Inflammatory macrophage (primary cell): Measurements from ENCODE around the gene RAD50.
"Not testable (repeated sequence)": the region's sequence is repeated elsewhere in the genome, so short reads cannot be mapped to it uniquely, and the experiment has no call there.

Source experiments
- DNase-seq, 2 donors: peaks; one replicate each; pipeline ENCODE4 v3.0.0-alpha.2; 2020 to 2022
- total RNA-seq, 18 experiments: gene quantifications; one replicate each; lab custom pipeline; 2026; ENCODE audit warnings: mixed read lengths in 6 of 18, inconsistent platforms in 2 of 18; lab: John Stamatoyannopoulos, UW

The RAD50 gene
- 1.2 to 8.0 (median 4.6) reads per million in 18 experiments for total RNA-seq

GRCh38 chr5:132556763-132557477, at the start of gene RAD50:
TSS of gene RAD50 (plus strand) at chr5:132556977. CDS start at chr5:132557325, 348 bp downstream.
- peak; percentile 87 to 91 for DNase-seq

GRCh38 chr5:132510076-132510475, 46.7 kb upstream of the RAD50 start:
- DNase-seq: no peak

- not testable (repeated sequence) for DNase-seq
Measured at GRCh38 chr5:132513618-132514336, 43.0 kb upstream of the RAD50 start.

- not testable (repeated sequence) for DNase-seq
Measured at GRCh38 chr5:132522067-132522466, 34.7 kb upstream of the RAD50 start.

GRCh38 chr5:132524877-132525276, 31.9 kb upstream of the RAD50 start:
- DNase-seq: peak in 1 of 2 donors; percentile 2

- no peak for DNase-seq
Measured at GRCh38 chr5:132525299-132525724, 31.5 kb upstream of the RAD50 start.

- DNase-seq: peak; percentile 61 to 69
Measured at GRCh38 chr5:132526290-132526973, 30.3 kb upstream of the RAD50 start.

- DNase-seq: no peak
Measured at GRCh38 chr5:132526974-132527564, 29.7 kb upstream of the RAD50 start.

GRCh38 chr5:132528021-132528420, 28.8 kb upstream of the RAD50 start:
- no peak for DNase-seq

GRCh38 chr5:132528866-132529634, 27.7 kb upstream of the RAD50 start:
- DNase-seq: no peak

- DNase-seq: no peak
Measured at GRCh38 chr5:132530946-132531345, 25.8 kb upstream of the RAD50 start.

GRCh38 chr5:132539716-132540115, 17.1 kb upstream of the RAD50 start:
- no peak for DNase-seq

- no peak for DNase-seq
Measured at GRCh38 chr5:132540149-132540548, 16.6 kb upstream of the RAD50 start.

- no peak for DNase-seq
Measured at GRCh38 chr5:132540764-132541163, 16.0 kb upstream of the RAD50 start.

- DNase-seq: no peak
Measured at GRCh38 chr5:132543472-132544201, 13.1 kb upstream of the RAD50 start, which contains the start of gene IL5. TSS of gene IL5 (minus strand) at chr5:132543522. CDS start at chr5:132543478, 44 bp downstream.

GRCh38 chr5:132546108-132546507, 10.7 kb upstream of the RAD50 start:
- no peak for DNase-seq

GRCh38 chr5:132547269-132547668, 9.5 kb upstream of the RAD50 start:
- DNase-seq: no peak

- DNase-seq: not testable (repeated sequence)
Measured at GRCh38 chr5:132548834-132549233, 7.9 kb upstream of the RAD50 start.

GRCh38 chr5:132549576-132549975, 7.2 kb upstream of the RAD50 start:
- DNase-seq: no peak

- DNase-seq: no peak
Measured at GRCh38 chr5:132556153-132556762, 519 bp upstream of the RAD50 start.
